ENCODE results near the gene CHRNA1. TPM values are rescaled to one million over a fixed set of nuclear protein-coding genes. Genes with fewer than 3 reads are reported as not detected.

Gene CHRNA1
- polyA plus RNA-seq, 1 of the 3 experiments (the other 2 are of a cell fraction) = 0.02 TPM

- H3F3A ChIP-seq (replicated peaks; ENCODE audit: insufficient read depth) = no peaks in the 10 kb centered on the region
- H3K4me1 ChIP-seq (ENCODE audit: control insufficient read depth in 1 of 2, insufficient read depth in 2 of 2, low read depth in 1 of 2, low read length in 1 of 2) = no peaks in the 10 kb centered on the region
- H3K36me3 ChIP-seq (replicated peaks in 1 of 2; ENCODE audit: control insufficient read depth in 1 of 2, insufficient read depth in 2 of 2, low read length in 1 of 2) = no peaks in the 10 kb centered on the region
- H3K9me2 ChIP-seq = no peaks in the 10 kb centered on the region
- H3K4me2 ChIP-seq = no peak overlapping the region
- H3K4me3 ChIP-seq (ENCODE audit: low read depth in 2 of 2, low read length in 1 of 2) = no peak overlapping the region
- H4K20me1 ChIP-seq (ENCODE audit: insufficient read depth) = no peaks in the 10 kb centered on the region
- H3K79me2 ChIP-seq (ENCODE audit: insufficient read depth) = no peaks in the 10 kb centered on the region
- no peak overlapping the region for H2AFZ ChIP-seq (ENCODE audit: low read depth)
- 93% methylated on average over 13 of the region's 13 CpGs for WGBS (ENCODE audit: low lambda C conversion rate)
- POLR2A ChIA-PET = no interaction called here
- H3K27me3 ChIP-seq (ENCODE audit: insufficient read depth) = no peaks in the 10 kb centered on the region
- H3K9ac ChIP-seq = no peak overlapping the region
- H3K27ac ChIP-seq (ENCODE audit: low read depth in 2 of 2, low read length in 1 of 2) = no peak overlapping the region
- CTCF ChIA-PET = interaction anchor here (0.9 to 3.0 kb wide), 5 partner anchors 11 to 1335 kb away, joined by 3 to 19 read pairs (median 3); partner anchors contain the start of gene CHRNA1
- H3K9me3 ChIP-seq = no peaks in the 10 kb centered on the region
- TF ChIP-seq FOSL2 (IDR thresholded peaks at IDR 0.05; ENCODE audit: borderline replicate concordance, low read depth) (no peak), CTCF (IDR thresholded peaks at IDR 0.05) (no peak), GATA2 (CRISPR knock-in tag; IDR thresholded peaks at IDR 0.05) (no peak), FOXJ3 (CRISPR knock-in tag; IDR thresholded peaks at IDR 0.05) (no peak), PBX3 (IDR thresholded peaks at IDR 0.05) (no peak), ZBTB33 (IDR thresholded peaks at IDR 0.05; ENCODE audit: borderline replicate concordance, low read depth) (no peak), RXRA (IDR thresholded peaks at IDR 0.05; ENCODE audit: borderline replicate concordance, low read depth) (no peak), SMC3 (IDR thresholded peaks at IDR 0.05; ENCODE audit: low read depth, low read length) (no peak), SIN3A (IDR thresholded peaks at IDR 0.05; ENCODE audit: borderline replicate concordance, low read depth, low read length) (no peak), RCOR1 (IDR thresholded peaks at IDR 0.05; ENCODE audit: low read length) (no peak), MAX (IDR thresholded peaks at IDR 0.05; ENCODE audit: low read depth) (no peak), FOXM1 (IDR thresholded peaks at IDR 0.05; ENCODE audit: low read depth) (no peak)
- DNase-seq = no peak
Observed at GRCh38 chr2:174753038-174753633, 11.1 kb downstream of the CHRNA1 start.
